Mesendoderm (in vitro differentiated cells): ENCODE measurements around the gene RARA.
"Not testable (repeated sequence)": the region's sequence is repeated elsewhere in the genome, so short reads cannot be mapped to it uniquely, and the experiment has no call there.

Experiments
- DNase-seq: peaks from one replicate; pipeline ENCODE4 v3.0.0; 2013
- H2AK5ac ChIP-seq: 2 replicates; pipeline ENCODE4 v1.6.1; 2013; ENCODE audit warnings: low read length, inconsistent platforms
- H2BK120ac ChIP-seq: 2 replicates; pipeline ENCODE4 v1.6.1; 2013; ENCODE audit warnings: low read depth, mild to moderate bottlenecking, low read length, moderate library complexity, mixed read lengths
- H2BK15ac ChIP-seq: replicated peaks from 2 replicates; pipeline ENCODE4 v1.6.1; 2013; ENCODE audit warnings: low read depth, mild to moderate bottlenecking, moderate library complexity
- H2BK5ac ChIP-seq: 2 replicates; pipeline ENCODE4 v1.6.1; 2013; ENCODE audit warnings: low read length, inconsistent platforms
- H3K18ac ChIP-seq: 2 replicates; pipeline ENCODE4 v1.6.1; 2013; ENCODE audit warnings: mild to moderate bottlenecking, low read length, mixed read lengths
- H3K23ac ChIP-seq: one replicate; pipeline ENCODE4 v1.6.1; 2013; ENCODE audit warnings: low read length
- H3K27ac ChIP-seq: 2 replicates; pipeline ENCODE4 v1.5.1; 2013; ENCODE audit warnings: low read depth, mild to moderate bottlenecking, inconsistent platforms, low read length, moderate library complexity
- H3K27me3 ChIP-seq: 2 replicates; pipeline ENCODE4 v1.6.1; 2013; ENCODE audit warnings: low read length, control low read depth, mild to moderate bottlenecking, inconsistent platforms; ENCODE audit not compliant: insufficient read depth, poor library complexity
- H3K36me3 ChIP-seq: 2 replicates; pipeline ENCODE4 v1.6.1; 2013; ENCODE audit warnings: low read length, inconsistent platforms; ENCODE audit not compliant: control insufficient read depth, insufficient read depth
- H3K4ac ChIP-seq: one replicate; pipeline ENCODE4 v1.6.1; 2013; ENCODE audit warnings: low read depth, mild to moderate bottlenecking, low read length, moderate library complexity
- H3K4me1 ChIP-seq: 2 replicates; pipeline ENCODE4 v1.6.1; 2013; ENCODE audit warnings: low read depth, low read length, inconsistent platforms; ENCODE audit not compliant: control insufficient read depth
- H3K4me2 ChIP-seq: 2 replicates; pipeline ENCODE4 v1.6.1; 2013; ENCODE audit warnings: low read length
- H3K4me3 ChIP-seq: 2 replicates; pipeline ENCODE4 v1.5.1; 2013; ENCODE audit warnings: mild to moderate bottlenecking, low read length
- H3K56ac ChIP-seq: one replicate; pipeline ENCODE4 v1.6.1; 2013; ENCODE audit warnings: low read length
- H3K79me1 ChIP-seq: 2 replicates; pipeline ENCODE4 v1.6.1; 2013; ENCODE audit warnings: low read length, inconsistent platforms
- H3K79me2 ChIP-seq: 2 replicates; pipeline ENCODE4 v1.6.1; 2013; ENCODE audit warnings: mild to moderate bottlenecking, low read length; ENCODE audit not compliant: control insufficient read depth, insufficient read depth
- H3K9ac ChIP-seq: 2 replicates; pipeline ENCODE4 v1.6.1; 2013; ENCODE audit warnings: low read length, inconsistent platforms
- H4K5ac ChIP-seq: one replicate; pipeline ENCODE4 v1.6.1; 2013; ENCODE audit warnings: low read length
- H4K8ac ChIP-seq: one replicate; pipeline ENCODE4 v1.6.1; 2013; ENCODE audit warnings: low read depth, mild to moderate bottlenecking, control low read depth, low read length, moderate library complexity
- WGBS: extraction: QIAGEN DNeasy Blood & Tissue Kit; methylation state at CpG from one replicate; pipeline ENCODE4 v1.1.7; 2013; ENCODE audit warnings: low lambda C conversion rate, missing lambda C conversion rate; ENCODE audit not compliant: insufficient coverage; ENCODE audit errors: extremely low coverage; 5-methylcytosine and 5-hydroxymethylcytosine counted together

Gene RARA

GRCh38 chr17:40299159-40299757 is 9.7 kb upstream of the RARA start:
- not testable (repeated sequence) for DNase-seq, H3K9ac ChIP-seq, H3K27ac ChIP-seq, H3K4ac ChIP-seq, H2BK15ac ChIP-seq, H3K4me1 ChIP-seq, H4K8ac ChIP-seq, H3K79me1 ChIP-seq, H3K4me2 ChIP-seq, H3K56ac ChIP-seq, H3K79me2 ChIP-seq, H2BK120ac ChIP-seq, H2AK5ac ChIP-seq, H3K27me3 ChIP-seq, H4K5ac ChIP-seq, H3K36me3 ChIP-seq, H3K4me3 ChIP-seq, H3K18ac ChIP-seq, H2BK5ac ChIP-seq, H3K23ac ChIP-seq
- no CpG with 5 or more reads among the region's 7 CpGs for WGBS

- Histone ChIP-seq H3K4me3 (no peak overlapping the region), H2BK5ac (no peak overlapping the region), H3K4me2 (no peak overlapping the region), H4K8ac (no peak overlapping the region), H2BK120ac (no peak overlapping the region), H3K27me3 (no peaks in the 10 kb centered on the region), H3K79me2 (peaks cover 3% of the 10 kb centered on the region), H3K4me1 (peaks cover 2% of the 10 kb centered on the region), H3K56ac (no peak overlapping the region), H3K27ac (no peak overlapping the region), H3K23ac (no peak overlapping the region), H3K9ac (no peak overlapping the region), H3K79me1 (peaks cover 4% of the 10 kb centered on the region), H4K5ac (no peak overlapping the region), H3K18ac (no peak overlapping the region), H2BK15ac (no peak overlapping the region), H3K36me3 (peaks cover 6% of the 10 kb centered on the region), H3K4ac (no peak overlapping the region), H2AK5ac (no peak overlapping the region)
- WGBS = no CpG with 5 or more reads among the region's 4 CpGs
- peak; percentile 70 for DNase-seq
These were observed 7.7 kb upstream of the RARA start for GRCh38 chr17:40301315-40301714.

GRCh38 chr17:40303009-40303657 is 5.8 kb upstream of the RARA start:
- Histone ChIP-seq H3K27ac (no peak overlapping the region), H4K5ac (no peak overlapping the region), H2BK120ac (no peak overlapping the region), H3K56ac (no peak overlapping the region), H3K18ac (no peak overlapping the region), H3K36me3 (peaks cover 5% of the 10 kb centered on the region), H3K4ac (no peak overlapping the region), H3K27me3 (no peaks in the 10 kb centered on the region), H3K4me2 (no peak overlapping the region), H3K9ac (no peak overlapping the region), H3K79me1 (peaks cover 3% of the 10 kb centered on the region), H3K4me1 (peaks cover 17% of the 10 kb centered on the region), H3K79me2 (peaks cover 2% of the 10 kb centered on the region), H2BK15ac (no peak overlapping the region), H2AK5ac (no peak overlapping the region), H4K8ac (no peak overlapping the region), H2BK5ac (no peak overlapping the region), H3K4me3 (no peak overlapping the region), H3K23ac (no peak overlapping the region)
- WGBS = no CpG with 5 or more reads among the region's 4 CpGs
- peak; percentile 70 for DNase-seq

DNA sequence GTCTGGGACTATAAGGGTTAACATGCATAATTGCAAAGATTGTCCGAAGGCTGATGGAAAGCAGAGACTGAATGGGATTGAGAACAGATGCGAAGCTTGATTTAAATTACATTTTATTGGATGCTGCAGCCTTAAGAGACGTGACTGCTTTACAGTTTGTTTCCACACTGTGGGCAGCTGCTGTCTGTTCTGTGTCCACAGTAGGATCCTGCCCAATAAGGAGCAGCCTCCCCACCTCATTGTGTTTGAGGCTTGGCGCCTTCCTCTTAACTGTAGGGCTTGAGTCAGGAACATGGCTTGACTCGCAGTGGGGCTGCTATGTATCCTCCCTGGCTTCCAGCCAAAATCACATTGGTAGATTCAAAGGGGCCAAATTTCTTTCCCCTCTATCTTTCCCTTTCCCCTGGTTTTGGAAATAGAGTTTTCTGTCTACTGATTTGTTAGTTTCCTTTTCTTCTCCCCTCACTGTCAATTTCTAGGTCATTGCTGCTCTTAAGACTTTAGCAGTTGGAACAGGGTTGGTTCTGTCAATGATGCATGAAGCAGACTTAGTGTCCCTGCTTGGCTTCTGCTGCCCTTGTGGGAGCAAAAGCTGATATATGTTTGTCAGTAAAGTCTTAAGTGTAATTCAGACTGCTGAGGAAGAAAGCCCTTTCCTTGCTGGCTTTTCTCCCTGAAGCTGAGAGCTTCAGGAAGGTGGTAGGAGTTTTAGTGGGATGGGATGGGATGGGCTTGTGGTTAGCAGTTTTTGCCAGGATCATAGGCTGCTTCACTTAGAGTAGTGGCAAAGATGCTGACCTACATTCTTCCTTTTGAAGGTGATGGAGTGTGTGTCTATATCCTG is 5.0 kb upstream of the RARA start:
- DNase-seq = no peak
- H2BK120ac ChIP-seq = no peak overlapping the region
- H3K18ac ChIP-seq = no peak overlapping the region
- no CpG with 5 or more reads among the region's 5 CpGs for WGBS
- no peak overlapping the region for H3K4me2 ChIP-seq
- H3K79me1 ChIP-seq = peaks cover 3% of the 10 kb centered on the region
- H3K79me2 ChIP-seq = peaks cover 2% of the 10 kb centered on the region
- H3K4me3 ChIP-seq = no peak overlapping the region
- H4K8ac ChIP-seq = no peak overlapping the region
- no peak overlapping the region for H2AK5ac ChIP-seq
- no peak overlapping the region for H3K23ac ChIP-seq
- H2BK5ac ChIP-seq = no peak overlapping the region
- H4K5ac ChIP-seq = no peak overlapping the region
- H3K4me1 ChIP-seq = peaks cover 21% of the 10 kb centered on the region
- H3K36me3 ChIP-seq = peaks cover 5% of the 10 kb centered on the region
- H3K27me3 ChIP-seq = no peaks in the 10 kb centered on the region
- no peak overlapping the region for H3K4ac ChIP-seq
- no peak overlapping the region for H2BK15ac ChIP-seq
- no peak overlapping the region for H3K56ac ChIP-seq
- H3K9ac ChIP-seq = no peak overlapping the region
- no peak overlapping the region for H3K27ac ChIP-seq

- H3K27ac ChIP-seq, H3K36me3 ChIP-seq, H4K8ac ChIP-seq, H2BK5ac ChIP-seq, H4K5ac ChIP-seq, H3K56ac ChIP-seq, H3K4me3 ChIP-seq, H3K18ac ChIP-seq, H2BK120ac ChIP-seq, H3K9ac ChIP-seq, H2AK5ac ChIP-seq, H3K4me2 ChIP-seq, H3K79me1 ChIP-seq, H3K27me3 ChIP-seq, H3K23ac ChIP-seq, H3K4ac ChIP-seq, H2BK15ac ChIP-seq, H3K79me2 ChIP-seq: not testable (repeated sequence)
- peaks cover 21% of the 10 kb centered on the region for H3K4me1 ChIP-seq
- WGBS = no CpG with 5 or more reads among the region's 5 CpGs
- peak; percentile 69 for DNase-seq
These were observed 4.5 kb upstream of the RARA start for GRCh38 chr17:40304552-40304863.
